Duodenal mucosa (tissue), 2 donors: ENCODE measurements around the gene GRIA3.

Source experiments
- H3K27ac ChIP-seq: one replicate; pipeline ENCODE4 v1.7.0; 2013; ENCODE audit warnings: low read depth, low read length
- H3K27me3 ChIP-seq, 2 donors: one replicate each; pipeline ENCODE4 v1.7.0; 2013; ENCODE audit warnings: low read length in 2 of 2, control low read depth in 1 of 2; ENCODE audit not compliant: insufficient read depth in 2 of 2, control insufficient read depth in 1 of 2
- H3K36me3 ChIP-seq, 2 donors: one replicate each; pipeline ENCODE4 v1.7.0; 2013; ENCODE audit warnings: low read length in 2 of 2, control low read depth in 1 of 2; ENCODE audit not compliant: insufficient read depth in 2 of 2, control insufficient read depth in 1 of 2
- H3K4me1 ChIP-seq, 2 donors: one replicate each; pipeline ENCODE4 v1.7.0; 2013; ENCODE audit warnings: low read length in 2 of 2, control low read depth in 1 of 2; ENCODE audit not compliant: insufficient read depth in 2 of 2, control insufficient read depth in 1 of 2
- H3K4me3 ChIP-seq, 2 donors: one replicate each; pipeline ENCODE4 v1.7.0; 2013; ENCODE audit warnings: low read length in 2 of 2, low read depth in 1 of 2
- H3K9ac ChIP-seq, 2 donors: one replicate each; pipeline ENCODE4 v1.7.0; 2013; ENCODE audit warnings: low read length in 2 of 2, low read depth in 1 of 2
- H3K9me3 ChIP-seq, 2 donors: one replicate each; pipeline ENCODE4 v1.7.0; 2013; ENCODE audit warnings: low read length in 2 of 2, control low read depth in 1 of 2; ENCODE audit not compliant: control insufficient read depth in 1 of 2

GRIA3 gene

DNA sequence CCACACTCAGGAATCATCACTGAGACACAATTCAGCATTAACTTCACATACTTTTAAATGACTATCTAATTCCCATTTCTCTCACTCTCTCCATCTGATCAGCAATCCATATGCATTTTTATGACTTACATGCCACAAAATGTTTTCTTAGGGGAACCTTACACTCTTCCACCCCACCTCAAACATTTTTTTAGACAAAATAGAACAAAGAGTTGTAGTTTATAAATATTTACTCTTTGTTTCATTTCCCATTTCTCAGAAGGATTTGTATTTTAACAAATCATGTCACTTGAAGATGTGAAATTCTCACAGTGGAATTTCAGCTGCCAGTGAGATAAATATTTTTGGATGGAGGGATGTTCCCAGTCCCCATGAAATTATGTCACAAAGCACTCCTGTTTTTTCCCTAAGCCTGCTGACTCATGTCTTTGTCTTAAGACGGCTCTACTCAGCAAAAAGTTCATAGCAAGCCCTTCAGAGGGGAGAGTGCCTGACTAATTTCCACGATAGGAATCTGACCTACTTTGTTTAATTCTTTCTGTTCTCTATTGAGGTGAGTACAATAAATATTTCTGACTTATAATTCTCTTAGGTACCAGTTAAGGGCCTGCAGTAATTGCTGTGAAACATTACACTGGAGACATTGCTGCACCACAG is 291.1 kb downstream of the GRIA3 start:
- no peaks in the 10 kb centered on the region for H3K4me1 ChIP-seq
- no peaks in the 10 kb centered on the region for H3K27me3 ChIP-seq
- no peak overlapping the region for H3K4me3 ChIP-seq
- no peak overlapping the region for H3K9ac ChIP-seq
- no peaks in the 10 kb centered on the region for H3K36me3 ChIP-seq
- H3K9me3 ChIP-seq: no peaks in the 10 kb centered on the region
- no peak overlapping the region for H3K27ac ChIP-seq

DNA sequence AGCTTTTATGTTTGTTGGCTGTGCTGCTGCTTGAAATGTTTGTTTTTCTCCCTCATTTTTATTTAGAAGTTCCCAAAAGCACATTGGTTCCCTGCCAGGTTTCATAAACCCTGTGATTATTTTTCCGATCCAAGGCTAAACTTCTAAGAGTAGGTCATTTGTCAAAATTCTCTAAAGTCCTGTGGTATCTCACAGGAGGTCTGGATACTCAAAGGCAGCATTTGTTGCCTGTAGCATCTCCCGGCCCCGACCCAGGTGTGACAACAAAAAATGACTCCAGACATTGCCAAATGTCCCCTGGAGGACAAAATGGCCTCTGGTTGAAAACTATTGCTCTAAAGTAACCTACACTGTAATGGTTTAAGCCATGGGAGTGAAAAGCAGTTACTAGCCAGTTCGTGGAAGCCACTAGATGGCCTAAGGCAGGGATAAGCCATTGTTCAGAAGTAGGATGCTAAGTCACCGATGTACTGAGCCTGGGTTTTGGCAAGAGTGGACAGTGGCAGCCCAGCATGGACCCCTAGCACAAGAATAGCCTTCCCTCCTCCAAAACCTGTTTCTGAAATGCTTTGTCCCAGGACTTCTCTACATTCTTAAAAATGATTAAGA is 292.6 kb downstream of the GRIA3 start:
- no peak overlapping the region for H3K27ac ChIP-seq
- no peaks in the 10 kb centered on the region for H3K36me3 ChIP-seq
- no peaks in the 10 kb centered on the region for H3K9me3 ChIP-seq

DNA sequence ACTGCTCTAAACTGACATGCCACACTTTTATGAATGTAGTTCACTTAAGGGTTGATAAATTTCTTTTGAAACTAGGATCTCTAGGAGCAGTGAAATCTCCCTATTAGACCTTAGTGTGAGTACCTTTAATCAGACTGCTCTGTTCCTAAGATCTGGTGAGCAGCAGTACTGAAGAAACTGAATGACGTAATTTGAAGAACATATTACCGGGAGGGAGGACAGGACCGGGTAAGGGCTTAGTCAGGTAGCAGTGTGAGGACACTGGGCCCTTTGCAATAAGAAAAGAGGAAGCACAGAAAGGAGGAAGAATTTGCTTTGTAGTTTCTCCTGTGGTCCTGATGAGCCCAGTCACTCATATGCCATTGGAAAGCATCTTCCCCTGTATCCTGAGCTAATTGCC is 293.6 kb downstream of the GRIA3 start:
- no peaks in the 10 kb centered on the region for H3K36me3 ChIP-seq

More for the DNA sequence above, 292.6 kb downstream of the GRIA3 start:
- Histone ChIP-seq H3K4me1 (no peaks in the 10 kb centered on the region), H3K27me3 (no peaks in the 10 kb centered on the region), H3K9ac (no peak overlapping the region), H3K4me3 (no peak overlapping the region)

GRCh38 chrX:123481913-123482851 is 298.1 kb downstream of the GRIA3 start:
- Histone ChIP-seq H3K4me3 (no peak overlapping the region), H3K27me3 (no peaks in the 10 kb centered on the region)

More for the DNA sequence above, 293.6 kb downstream of the GRIA3 start:
- no peak overlapping the region for H3K27ac ChIP-seq
- no peaks in the 10 kb centered on the region for H3K27me3 ChIP-seq
- no peaks in the 10 kb centered on the region for H3K4me1 ChIP-seq
- no peaks in the 10 kb centered on the region for H3K9me3 ChIP-seq
- H3K4me3 ChIP-seq: no peak overlapping the region
- H3K9ac ChIP-seq: no peak overlapping the region

DNA sequence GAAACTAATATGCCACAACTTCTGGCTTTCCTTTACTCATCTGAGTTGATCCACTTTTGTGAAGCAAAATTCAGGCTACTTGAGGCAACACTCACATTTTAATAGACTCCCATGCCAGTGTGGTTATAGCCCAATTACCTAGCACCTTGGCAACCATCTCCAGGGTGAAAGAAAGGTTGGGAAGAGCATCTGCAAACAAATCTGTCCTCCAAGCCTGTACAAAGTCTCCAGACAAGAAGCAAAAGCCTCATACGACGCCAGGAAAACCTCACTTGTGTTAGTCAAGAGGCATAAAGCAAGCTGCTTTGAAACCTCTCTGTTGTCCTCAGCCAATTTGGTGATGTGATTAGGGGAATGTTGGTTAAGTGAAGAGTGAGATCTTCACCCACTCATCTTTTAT is 302.2 kb downstream of the GRIA3 start:
- no peak overlapping the region for H3K4me3 ChIP-seq
- H3K27me3 ChIP-seq: no peaks in the 10 kb centered on the region
- H3K9me3 ChIP-seq: no peaks in the 10 kb centered on the region
- no peak overlapping the region for H3K27ac ChIP-seq
- no peak overlapping the region for H3K9ac ChIP-seq
- H3K4me1 ChIP-seq: no peaks in the 10 kb centered on the region
- H3K36me3 ChIP-seq: no peaks in the 10 kb centered on the region

More at GRCh38 chrX:123481913-123482851, 298.1 kb downstream of the GRIA3 start:
- Histone ChIP-seq H3K36me3 (no peaks in the 10 kb centered on the region), H3K9ac (no peak overlapping the region), H3K9me3 (no peaks in the 10 kb centered on the region), H3K4me1 (no peaks in the 10 kb centered on the region), H3K27ac (no peak overlapping the region)

DNA sequence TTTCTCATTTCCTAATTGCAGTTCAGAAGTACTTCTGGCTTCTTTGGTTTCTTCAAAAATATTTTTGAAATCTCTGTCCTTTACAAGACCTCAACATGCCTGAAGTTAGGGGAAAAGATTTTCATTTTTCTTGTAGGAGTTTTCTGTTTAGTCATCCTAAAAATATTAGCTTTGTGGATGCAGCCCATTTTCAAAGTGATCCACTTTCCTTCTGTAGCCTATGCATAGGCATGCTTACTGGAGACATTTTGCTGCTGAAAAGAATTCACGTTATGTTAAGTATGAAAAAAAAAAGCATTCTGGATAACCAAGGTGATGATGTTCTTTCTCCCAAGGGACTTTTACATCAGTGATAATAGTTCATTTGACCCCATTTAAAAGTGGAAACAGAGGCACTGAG is 303.2 kb downstream of the GRIA3 start:
- Histone ChIP-seq H3K9ac (no peak overlapping the region), H3K27ac (no peak overlapping the region), H3K36me3 (no peaks in the 10 kb centered on the region), H3K27me3 (no peaks in the 10 kb centered on the region), H3K4me3 (no peak overlapping the region), H3K4me1 (no peaks in the 10 kb centered on the region), H3K9me3 (no peaks in the 10 kb centered on the region)

DNA sequence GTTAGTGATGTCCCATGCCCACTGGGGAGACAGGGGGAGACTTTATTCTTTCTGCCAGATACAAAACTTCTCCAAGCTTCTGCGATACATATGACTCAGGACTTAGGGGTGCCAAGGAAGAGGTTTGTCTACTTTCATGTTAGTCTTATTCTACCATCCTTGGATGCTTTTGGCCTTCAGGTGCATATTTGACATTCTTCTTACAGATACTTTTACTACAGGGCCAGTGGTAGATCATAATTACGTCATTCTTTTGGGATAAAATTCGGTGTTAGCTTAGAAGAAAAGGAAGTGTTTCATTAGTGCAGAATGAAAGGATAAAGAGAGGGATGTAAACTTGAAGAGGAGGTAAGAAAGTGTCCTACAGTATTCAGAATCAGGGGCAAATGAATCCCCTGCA is 303.6 kb downstream of the GRIA3 start:
- no peak overlapping the region for H3K27ac ChIP-seq
- no peak overlapping the region for H3K9ac ChIP-seq
- no peak overlapping the region for H3K4me3 ChIP-seq
- H3K4me1 ChIP-seq: no peaks in the 10 kb centered on the region
- no peaks in the 10 kb centered on the region for H3K36me3 ChIP-seq
- H3K27me3 ChIP-seq: no peaks in the 10 kb centered on the region
- no peaks in the 10 kb centered on the region for H3K9me3 ChIP-seq

DNA sequence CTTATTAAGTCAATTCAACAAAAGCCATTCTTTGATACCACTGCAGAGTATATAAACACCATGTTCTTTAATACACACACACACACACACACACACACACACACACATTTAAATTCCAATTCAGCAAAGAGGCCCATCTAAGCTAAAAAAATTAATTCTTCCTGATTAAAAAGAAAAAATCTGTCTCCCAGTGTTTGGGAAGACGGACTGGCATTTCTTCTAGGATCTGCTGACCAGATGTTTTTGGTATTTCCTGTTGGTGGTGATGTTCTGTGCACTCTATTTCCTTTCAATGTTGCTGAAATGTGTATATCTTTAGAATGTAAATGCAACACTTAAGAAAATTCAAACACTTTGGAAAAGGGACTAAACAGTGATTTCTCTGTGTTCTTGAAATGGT is 304.9 kb downstream of the GRIA3 start:
- Histone ChIP-seq H3K27ac (no peak overlapping the region), H3K9me3 (no peaks in the 10 kb centered on the region), H3K27me3 (no peaks in the 10 kb centered on the region), H3K4me1 (no peaks in the 10 kb centered on the region), H3K36me3 (no peaks in the 10 kb centered on the region), H3K9ac (no peak overlapping the region), H3K4me3 (no peak overlapping the region)

GRCh38 chrX:123493857-123494256 is 309.8 kb downstream of the GRIA3 start:
- Histone ChIP-seq H3K27me3 (no peaks in the 10 kb centered on the region), H3K27ac (no peak overlapping the region), H3K4me3 (no peak overlapping the region), H3K9ac (no peak overlapping the region), H3K4me1 (no peaks in the 10 kb centered on the region), H3K9me3 (no peaks in the 10 kb centered on the region), H3K36me3 (no peaks in the 10 kb centered on the region)

- Histone ChIP-seq H3K4me1 (no peaks in the 10 kb centered on the region), H3K9ac (no peak overlapping the region), H3K27me3 (no peaks in the 10 kb centered on the region), H3K36me3 (no peaks in the 10 kb centered on the region), H3K27ac (no peak overlapping the region), H3K9me3 (no peaks in the 10 kb centered on the region), H3K4me3 (no peak overlapping the region)
Observed at GRCh38 chrX:123499787-123500186, 315.7 kb downstream of the GRIA3 start.
